Thoracic aorta endothelial cell (primary cell): Measurements from ENCODE around the gene PCDHB7. TPM values are rescaled to one million over a fixed set of nuclear protein-coding genes. Genes with fewer than 3 reads are reported as not detected.

Source experiments
- total RNA-seq: library from RNA; depleted of rRNA; stranded (reverse); fragments of >200 nt; gene quantifications from 2 replicates; pipeline ENCODE4 v1.2.3, GENCODE V29; 2012

Gene PCDHB7
- 0.22 and 0.40 TPM in 2 replicates for total RNA-seq

DNA sequence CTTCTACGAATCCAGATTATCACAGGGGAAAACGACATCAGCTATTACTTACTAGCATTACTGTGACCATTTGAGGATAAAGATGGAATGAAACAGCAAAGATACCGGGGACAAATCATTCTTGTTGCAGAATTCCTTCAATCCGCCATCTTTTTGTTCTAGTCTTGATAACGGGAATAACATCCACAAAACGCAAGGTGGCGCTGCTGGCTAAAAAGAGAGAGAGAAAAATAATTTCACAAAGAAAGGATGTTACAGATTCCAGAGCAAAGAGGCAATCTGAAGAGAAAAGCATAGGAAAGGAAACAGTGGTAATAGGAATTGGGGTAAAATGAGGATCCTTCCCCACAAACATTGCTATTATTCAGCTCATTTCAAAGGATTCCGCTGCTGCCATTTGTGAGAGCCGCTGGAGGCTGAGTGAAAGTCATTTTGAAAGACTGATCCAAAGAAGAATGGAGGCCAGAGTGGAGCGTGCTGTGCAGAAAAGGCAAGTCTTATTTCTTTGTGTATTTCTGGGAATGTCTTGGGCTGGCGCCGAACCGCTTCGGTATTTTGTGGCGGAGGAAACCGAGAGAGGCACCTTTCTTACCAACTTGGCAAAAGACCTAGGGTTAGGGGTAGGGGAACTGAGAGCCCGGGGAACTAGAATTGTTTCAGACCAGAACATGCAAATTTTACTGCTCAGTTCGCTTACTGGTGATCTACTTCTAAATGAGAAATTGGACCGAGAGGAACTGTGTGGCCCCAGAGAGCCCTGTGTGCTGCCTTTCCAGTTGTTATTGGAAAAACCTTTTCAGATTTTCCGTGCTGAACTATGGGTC is at the start of gene PCDHB7:
TSS of gene PCDHB7 (plus strand) at position 264 of the 824 bp plus-strand sequence. CDS start at position 456, 192 bp downstream.

GRCh38 chr5:141135030-141135717 is 37.3 kb upstream of the PCDHB7 start, which contains the start of gene PCDHB5:
PCDHB5 (plus strand) TSS chr5:141135206; CDS start chr5:141135435, 229 bp downstream.

DNA sequence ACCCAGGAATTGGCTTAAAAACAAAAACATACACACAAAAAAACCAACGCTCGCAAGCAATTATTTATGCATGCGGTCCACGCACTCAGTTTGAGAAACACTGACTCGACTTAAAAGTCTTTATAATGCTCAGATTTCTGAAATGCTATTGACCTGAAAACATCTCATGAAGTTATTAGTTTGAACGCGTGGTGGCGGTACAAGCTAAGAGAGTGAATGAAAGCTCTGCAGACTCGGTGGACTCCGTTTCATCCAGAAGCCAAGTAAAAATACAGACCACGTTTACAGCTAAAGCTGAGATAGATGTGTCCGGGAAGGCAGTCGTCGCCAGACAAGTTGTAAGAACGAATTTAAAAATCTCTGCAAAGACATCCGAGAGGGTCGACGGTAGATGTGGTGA is 22.6 kb upstream of the PCDHB7 start, which contains the start of gene PCDHB6:
TSS of gene PCDHB6 (plus strand) at position 246 of the 400 bp plus-strand sequence. CDS start 201 bp downstream, outside the sequence.

DNA sequence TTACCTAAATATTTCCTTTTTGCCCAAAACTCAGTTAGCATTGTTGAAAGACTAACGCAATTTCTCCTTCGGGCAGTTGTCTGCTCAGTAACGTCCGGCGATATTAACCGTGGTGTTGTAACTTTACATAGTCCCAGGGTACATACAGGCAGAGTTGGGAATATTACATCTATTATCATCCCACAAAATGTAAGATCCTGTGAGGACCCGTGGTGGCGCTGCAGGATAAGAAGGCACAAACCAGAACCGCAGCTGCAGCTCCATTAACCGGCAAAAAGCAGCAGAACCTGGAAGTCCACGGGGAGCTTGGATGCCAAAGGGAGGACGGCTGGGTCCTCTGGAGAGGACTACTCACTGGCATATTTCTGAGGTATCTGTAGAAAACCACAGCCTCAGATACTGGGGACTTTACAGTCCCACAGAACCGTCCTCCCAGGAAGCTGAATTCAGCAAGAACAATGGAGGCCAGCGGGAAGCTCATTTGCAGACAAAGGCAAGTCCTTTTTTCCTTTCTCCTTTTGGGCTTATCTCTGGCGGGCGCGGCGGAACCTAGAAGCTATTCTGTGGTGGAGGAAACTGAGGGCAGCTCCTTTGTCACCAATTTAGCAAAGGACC is 5.2 kb downstream of the PCDHB7 start, which contains the start of gene PCDHB8:
TSS of gene PCDHB8 (plus strand) at position 214 of the 615 bp plus-strand sequence. CDS start at position 459, 245 bp downstream.

DNA sequence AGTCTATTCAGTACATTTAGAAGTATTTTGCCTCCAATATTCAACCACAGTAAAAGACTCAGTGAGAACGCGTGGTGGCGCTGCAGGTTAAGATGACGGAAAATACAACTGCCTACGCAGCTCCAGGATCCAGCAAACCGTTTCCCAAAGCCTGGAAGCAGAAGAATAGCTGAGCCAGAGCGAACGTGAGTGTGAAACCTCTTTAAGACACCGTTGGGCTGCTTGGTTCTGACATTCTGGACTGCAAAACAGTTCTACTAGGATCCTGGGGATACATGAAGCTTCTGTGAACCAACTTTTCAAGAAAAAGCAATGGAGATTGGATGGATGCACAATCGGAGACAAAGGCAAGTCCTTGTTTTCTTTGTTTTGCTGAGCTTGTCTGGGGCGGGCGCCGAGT is 9.8 kb downstream of the PCDHB7 start, which contains the start of gene PCDHB16:
TSS of gene PCDHB16 (plus strand) at position 140 of the 400 bp plus-strand sequence. CDS start at position 313, 173 bp downstream.

GRCh38 chr5:141186897-141187512 is 14.6 kb downstream of the PCDHB7 start, which contains the start of gene PCDHB9:
PCDHB9 (plus strand) TSS chr5:141187161; CDS start chr5:141187319, 158 bp downstream.

GRCh38 chr5:141192110-141192725 is 19.8 kb downstream of the PCDHB7 start, which contains the start of gene PCDHB10:
PCDHB10 (plus strand) TSS chr5:141192353; CDS start chr5:141192553, 200 bp downstream.

GRCh38 chr5:141199359-141200235 is 27.2 kb downstream of the PCDHB7 start, which contains the start of gene PCDHB11:
PCDHB11 (plus strand) TSS chr5:141199627; CDS start chr5:141199775, 148 bp downstream.

GRCh38 chr5:141208478-141208877 is 36.0 kb downstream of the PCDHB7 start, which contains the start of gene PCDHB12:
PCDHB12 (plus strand) TSS chr5:141208719; CDS start chr5:141208908, 189 bp downstream.

DNA sequence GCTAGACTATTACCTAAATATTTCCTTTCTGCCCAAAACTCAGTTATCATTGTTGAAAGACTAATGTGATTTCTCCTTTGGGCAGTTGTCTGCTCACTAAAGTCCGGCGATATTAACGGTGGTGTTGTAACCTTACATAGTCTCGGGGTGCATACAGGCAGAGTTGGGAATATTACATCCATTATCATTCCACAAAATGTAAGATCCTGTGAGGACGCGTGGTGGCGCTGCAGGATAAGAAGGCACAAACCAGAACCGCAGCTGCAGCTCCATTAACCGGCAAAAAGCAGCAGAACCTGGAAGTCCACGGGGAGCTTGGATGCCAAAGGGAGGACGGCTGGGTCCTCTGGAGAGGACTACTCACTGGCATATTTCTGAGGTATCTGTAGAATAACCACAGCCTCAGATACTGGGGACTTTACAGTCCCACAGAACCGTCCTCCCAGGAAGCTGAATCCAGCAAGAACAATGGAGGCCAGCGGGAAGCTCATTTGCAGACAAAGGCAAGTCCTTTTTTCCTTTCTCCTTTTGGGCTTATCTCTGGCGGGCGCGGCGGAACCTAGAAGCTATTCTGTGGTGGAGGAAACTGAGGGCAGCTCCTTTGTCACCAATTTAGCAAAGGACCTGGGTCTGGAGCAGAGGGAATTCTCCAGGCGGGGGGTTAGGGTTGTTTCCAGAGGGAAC is 41.4 kb downstream of the PCDHB7 start, which contains the start of gene PCDHB13:
TSS of gene PCDHB13 (plus strand) at position 264 of the 684 bp plus-strand sequence. CDS start at position 469, 205 bp downstream.

DNA sequence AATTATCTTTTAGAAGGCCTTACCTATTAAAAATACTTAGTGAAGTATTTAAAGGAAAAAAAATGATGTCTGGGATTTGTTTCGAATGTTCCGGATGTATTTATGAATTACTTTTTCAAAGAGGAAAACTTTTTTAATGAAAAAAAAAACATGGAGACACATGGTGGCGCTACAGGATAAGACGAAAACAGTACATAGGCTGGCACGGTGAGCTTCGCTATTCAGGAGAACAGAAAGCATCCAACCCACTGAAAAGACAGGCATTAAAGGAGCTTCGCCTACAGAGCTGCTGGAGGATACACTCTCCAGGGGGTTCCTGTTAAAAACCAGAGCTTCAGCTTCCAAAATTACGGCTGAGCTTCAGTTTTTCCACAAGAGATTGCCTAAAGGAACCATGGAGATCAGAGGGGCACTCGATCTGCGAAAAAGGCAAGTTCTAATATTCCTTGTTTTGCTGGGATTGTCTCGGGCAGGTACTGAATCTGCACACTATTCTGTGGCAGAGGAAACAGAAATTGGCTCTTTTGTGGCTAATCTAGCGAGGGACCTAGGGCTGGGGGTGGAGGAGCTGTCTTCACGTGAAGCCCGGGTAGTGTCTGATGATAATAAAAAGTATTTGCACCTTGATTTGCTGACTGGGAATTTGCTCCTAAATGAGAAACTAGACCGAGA is 50.8 kb downstream of the PCDHB7 start, which contains the start of gene PCDHB14:
TSS of gene PCDHB14 (plus strand) at position 232 of the 672 bp plus-strand sequence. CDS start at position 395, 163 bp downstream.

Other genes starting within 250 kb of the PCDHB7 start
- gene PCDHAC1, start 246.3 kb upstream of the PCDHB7 start, total RNA-seq, result under 0.01 TPM in 1 of 2 replicates, not detected in the other
- 1.8 and 3.3 TPM in 2 replicates for gene PCDHAC2, start 206.2 kb upstream of the PCDHB7 start, total RNA-seq
- gene PCDHB1, start 121.3 kb upstream of the PCDHB7 start, total RNA-seq, result not detected in 2 replicates
- gene PCDHB2, start 78.0 kb upstream of the PCDHB7 start, total RNA-seq, result 0.66 and 0.72 TPM in 2 replicates
- 0.14 and 0.27 TPM in 2 replicates for gene PCDHB3, start 72.2 kb upstream of the PCDHB7 start, total RNA-seq
- 0.07 and 0.13 TPM in 2 replicates for gene PCDHB4, start 50.8 kb upstream of the PCDHB7 start, total RNA-seq
- gene PCDHB5, start 37.4 kb upstream of the PCDHB7 start, total RNA-seq, result 0.40 and 0.43 TPM in 2 replicates
- gene PCDHB6, start 22.6 kb upstream of the PCDHB7 start, total RNA-seq, result 0.07 TPM in 1 of 2 replicates, not detected in the other
- 0.07 and 0.13 TPM in 2 replicates for gene PCDHB8, start 5.1 kb downstream of the PCDHB7 start, total RNA-seq
- 0.07 and 0.13 TPM in 2 replicates for gene PCDHB16, start 9.7 kb downstream of the PCDHB7 start, total RNA-seq
- 0.13 and 0.14 TPM in 2 replicates for gene PCDHB9, start 14.5 kb downstream of the PCDHB7 start, total RNA-seq
- 0.22 and 0.66 TPM in 2 replicates for gene PCDHB10, start 19.7 kb downstream of the PCDHB7 start, total RNA-seq
- gene PCDHB11, start 27.0 kb downstream of the PCDHB7 start, total RNA-seq, result 0.07 and 0.27 TPM in 2 replicates
- 0.07 and 0.27 TPM in 2 replicates for gene PCDHB12, start 36.1 kb downstream of the PCDHB7 start, total RNA-seq
- 0.22 and 0.66 TPM in 2 replicates for gene PCDHB13, start 41.3 kb downstream of the PCDHB7 start, total RNA-seq
- 0.14 and 0.53 TPM in 2 replicates for gene PCDHB14, start 50.7 kb downstream of the PCDHB7 start, total RNA-seq
- 0.14 and 0.66 TPM in 2 replicates for gene PCDHB15, start 72.8 kb downstream of the PCDHB7 start, total RNA-seq
- 0.27 and 0.50 TPM in 2 replicates for gene SLC25A2, start 131.4 kb downstream of the PCDHB7 start, total RNA-seq
- gene TAF7, start 148.1 kb downstream of the PCDHB7 start, total RNA-seq, result 62.1 and 70.6 TPM in 2 replicates
- 0.22 and 0.40 TPM in 2 replicates for gene PCDHGA1, start 157.9 kb downstream of the PCDHB7 start, total RNA-seq
- gene PCDHGA2, start 166.1 kb downstream of the PCDHB7 start, total RNA-seq, result 1.1 and 1.2 TPM in 2 replicates
- gene PCDHGA3, start 171.2 kb downstream of the PCDHB7 start, total RNA-seq, result 0.65 and 0.93 TPM in 2 replicates
- 0.50 and 0.66 TPM in 2 replicates for gene PCDHGB1, start 177.5 kb downstream of the PCDHB7 start, total RNA-seq
- gene PCDHGA4, start 182.4 kb downstream of the PCDHB7 start, total RNA-seq, result 2.2 and 5.2 TPM in 2 replicates
- 1.3 and 2.0 TPM in 2 replicates for gene PCDHGB2, start 187.3 kb downstream of the PCDHB7 start, total RNA-seq
- 0.72 and 1.1 TPM in 2 replicates for gene PCDHGA5, start 191.5 kb downstream of the PCDHB7 start, total RNA-seq
- 1.4 and 2.9 TPM in 2 replicates for gene PCDHGB3, start 197.6 kb downstream of the PCDHB7 start, total RNA-seq
- gene PCDHGA6, start 201.2 kb downstream of the PCDHB7 start, total RNA-seq, result 2.1 and 2.9 TPM in 2 replicates
- 0.65 and 2.0 TPM in 2 replicates for gene PCDHGA7, start 210.1 kb downstream of the PCDHB7 start, total RNA-seq
- 5.6 and 9.7 TPM in 2 replicates for gene PCDHGB4, start 215.1 kb downstream of the PCDHB7 start, total RNA-seq
- gene PCDHGA8, start 220.0 kb downstream of the PCDHB7 start, total RNA-seq, result 0.72 and 1.6 TPM in 2 replicates
- gene PCDHGB5, start 225.3 kb downstream of the PCDHB7 start, total RNA-seq, result 9.1 and 13.4 TPM in 2 replicates
- gene PCDHGA9, start 230.1 kb downstream of the PCDHB7 start, total RNA-seq, result 4.3 and 4.6 TPM in 2 replicates
- 2.9 and 3.3 TPM in 2 replicates for gene PCDHGB6, start 235.4 kb downstream of the PCDHB7 start, total RNA-seq
- gene PCDHGA10, start 240.3 kb downstream of the PCDHB7 start, total RNA-seq, result 4.7 and 5.5 TPM in 2 replicates
- gene PCDHGB7, start 245.0 kb downstream of the PCDHB7 start, total RNA-seq, result 9.4 and 9.8 TPM in 2 replicates
- gene PCDHGA11, start 248.4 kb downstream of the PCDHB7 start, total RNA-seq, result 12.5 and 13.6 TPM in 2 replicates